PC-9 (cell line): Measurements from ENCODE around the gene PPIB. TPM values are rescaled to one million over a fixed set of nuclear protein-coding genes. Genes with fewer than 3 reads are reported as not detected.

Experiments used
- BruUV-seq: library from RNA; stranded (reverse); fragments of 400-500 nt; replicated peaks from 2 replicates; lab custom pipeline; 2021; lab: Mats Ljungman, UMichigan
- CTCF ChIA-PET: fragments of 300-600 bp; sonication (Branson Sonifier 250); formaldehyde crosslinking; loops from one replicate; lab custom pipeline; 2022; ENCODE audit warnings: antibody characterized with exemption; lab: Charles Lee
- POLR2A ChIA-PET: fragments of 300-600 bp; sonication (Branson Sonifier 250); formaldehyde crosslinking; loops from one replicate; lab custom pipeline; 2022; ENCODE audit warnings: antibody characterized with exemption; ENCODE audit not compliant: unreplicated experiment; lab: Charles Lee
- DNase-seq, 2 experiments: peaks; one replicate each; pipeline versions ENCODE4 v3.0.0 to v3.0.0-alpha.2; 2015 to 2022; ENCODE audit warnings: mixed read lengths in 1 of 2
- H2AFZ ChIP-seq: fragments of 200-600 bp; sonication (generic); 2 replicates; pipeline ENCODE4 v1.8.1; 2017; ENCODE audit warnings: antibody characterized with exemption
- H3F3A ChIP-seq: fragments of 200-600 bp; sonication (generic); 2 replicates; pipeline ENCODE4 v1.8.1; 2017; ENCODE audit warnings: antibody characterized with exemption, mild to moderate bottlenecking, low read depth; ENCODE audit not compliant: insufficient read depth
- H3K27ac ChIP-seq: fragments of 200-600 bp; sonication (generic); 2 replicates; pipeline ENCODE4 v1.6.1; 2016; ENCODE audit warnings: mixed run types
- H3K27me3 ChIP-seq: fragments of 200-600 bp; sonication (generic); 2 replicates; pipeline ENCODE4 v1.6.1; 2016; ENCODE audit warnings: low read depth, mixed run types; ENCODE audit not compliant: insufficient read depth
- H3K36me3 ChIP-seq: fragments of 200-600 bp; sonication (generic); 2 replicates; pipeline ENCODE4 v1.6.1; 2016; ENCODE audit warnings: low read depth, mixed run types
- H3K4me1 ChIP-seq: fragments of 200-600 bp; sonication (generic); replicated peaks from 2 replicates; pipeline ENCODE4 v1.6.1; 2016; ENCODE audit warnings: mixed run types; ENCODE audit not compliant: insufficient read depth
- H3K4me2 ChIP-seq: fragments of 200-600 bp; sonication (generic); 2 replicates; pipeline ENCODE4 v1.6.1; 2017; ENCODE audit warnings: mixed run types
- H3K4me3 ChIP-seq: fragments of 200-600 bp; sonication (generic); 2 replicates; pipeline ENCODE4 v1.6.1; 2016; ENCODE audit warnings: mixed run types
- H3K79me2 ChIP-seq: fragments of 200-600 bp; sonication (generic); 2 replicates; pipeline ENCODE4 v1.6.1; 2017; ENCODE audit warnings: low read depth, mixed run types
- H3K9me2 ChIP-seq: fragments of 200-600 bp; sonication (generic); 2 replicates; pipeline ENCODE4 v1.8.1; 2017; ENCODE audit warnings: mild to moderate bottlenecking; ENCODE audit not compliant: insufficient read depth
- H3K9me3 ChIP-seq: fragments of 200-600 bp; sonication (generic); 2 replicates; pipeline ENCODE4 v1.8.1; 2016; ENCODE audit warnings: low read depth; ENCODE audit not compliant: insufficient read depth
- H4K20me1 ChIP-seq: fragments of 200-600 bp; sonication (generic); 2 replicates; pipeline ENCODE4 v1.8.1; 2017; ENCODE audit not compliant: insufficient read depth
- CTCF ChIP-seq: fragments of 200-600 bp; sonication (generic); conservative IDR thresholded peaks from 2 replicates; pipeline ENCODE4 v1.6.1; 2017; ENCODE audit warnings: mixed run types, antibody characterized with exemption, mild to moderate bottlenecking, moderate library complexity
- EZH2 ChIP-seq: fragments of 200-600 bp; sonication (generic); IDR thresholded peaks from 2 replicates; pipeline ENCODE4 v1.8.0; 2017; ENCODE audit warnings: antibody characterized with exemption, low read depth
- intact Hi-C: fragments of 100-400 bp; cut with micrococcal nuclease; formaldehyde crosslinking; loops from one replicate; pipeline ENCODE4 v1.10.0; 2022; ENCODE audit not compliant: unreplicated experiment
- total RNA-seq: library from RNA; stranded (reverse); gene quantifications from 2 replicates; pipeline ENCODE4 v1.2.3, GENCODE V29; 2021

The PPIB gene
- total RNA-seq, 1 experiment from 2014 or later, result 345 TPM

DNA sequence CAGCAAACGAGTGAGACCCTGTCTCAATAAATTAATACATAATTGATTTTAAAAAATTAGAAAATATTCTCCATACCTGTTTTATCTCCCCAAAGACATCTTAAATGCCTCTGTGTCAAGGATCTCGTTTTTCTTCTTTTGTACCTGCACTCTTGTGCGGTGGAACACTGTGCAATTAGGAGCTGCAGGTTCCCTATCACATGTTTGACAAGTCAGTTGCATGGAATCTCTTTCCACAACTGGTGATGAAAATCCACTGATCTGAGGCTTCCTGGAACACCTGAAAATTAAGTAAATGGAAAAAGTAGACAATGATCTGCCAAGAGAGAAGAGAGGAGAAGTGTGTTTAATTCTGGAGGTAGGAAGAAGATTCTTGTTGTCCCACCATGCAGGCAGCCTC, 14.2 kb downstream of the PPIB start:
- Histone ChIP-seq H3K27ac (no peak overlapping the region), H3K9me3 (no peaks in the 10 kb centered on the region), H3K4me1 (no peaks in the 10 kb centered on the region), H3K4me2 (no peak overlapping the region), H3K36me3 (no peaks in the 10 kb centered on the region), H3K4me3 (no peak overlapping the region), H2AFZ (no peak overlapping the region), H3F3A (peaks cover 4% of the 10 kb centered on the region; the same call in 1 of the 2 replicates), H3K27me3 (no peaks in the 10 kb centered on the region), H3K9me2 (no peaks in the 10 kb centered on the region), H3K79me2 (no peaks in the 10 kb centered on the region), H4K20me1 (no peaks in the 10 kb centered on the region)
- ChIA-PET POLR2A (no interaction called here), CTCF (interaction anchor here (1.2 kb wide), 1 partner anchor 397 kb away, joined by 3 read pairs; no protein-coding TSS in a partner anchor)
- TF ChIP-seq CTCF (no peak), EZH2 (no peak)
- no peak for DNase-seq
- no TSS peak for BruUV-seq
- intact Hi-C loops, result no loop called here

DNA sequence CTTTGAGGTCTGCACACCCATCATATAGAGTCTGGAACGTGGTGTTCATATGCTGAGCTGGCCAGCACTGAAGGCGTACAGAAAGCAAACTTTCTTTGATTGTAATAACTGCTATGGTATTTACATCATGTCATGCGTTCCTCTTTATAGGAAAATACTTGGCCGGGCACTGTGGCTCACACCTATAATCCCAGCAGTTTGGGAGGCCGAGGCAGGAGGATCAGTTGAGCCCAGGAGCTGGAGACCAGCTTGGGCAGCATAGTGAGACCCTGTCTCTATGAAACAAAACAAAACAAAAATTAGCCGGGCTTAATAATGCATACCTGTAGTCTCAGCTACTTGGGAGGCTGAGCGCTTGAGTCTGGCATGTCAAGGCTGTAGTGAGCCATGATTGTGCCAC, 14.7 kb downstream of the PPIB start:
- ChIA-PET POLR2A (no interaction called here), CTCF (no interaction called here)
- no peak for DNase-seq
- Histone ChIP-seq H4K20me1 (no peaks in the 10 kb centered on the region), H3K9me2 (no peaks in the 10 kb centered on the region), H3K4me2 (no peak overlapping the region), H3K9me3 (no peaks in the 10 kb centered on the region), H3K27ac (no peak overlapping the region), H3K4me1 (no peaks in the 10 kb centered on the region), H3K79me2 (no peaks in the 10 kb centered on the region), H3F3A (peaks cover 4% of the 10 kb centered on the region; the same call in 1 of the 2 replicates), H3K4me3 (no peak overlapping the region), H3K36me3 (no peaks in the 10 kb centered on the region), H3K27me3 (no peaks in the 10 kb centered on the region), H2AFZ (no peak overlapping the region)
- BruUV-seq, result no TSS peak
- TF ChIP-seq EZH2 (no peak), CTCF (no peak)
- intact Hi-C loops, result no loop called here

DNA sequence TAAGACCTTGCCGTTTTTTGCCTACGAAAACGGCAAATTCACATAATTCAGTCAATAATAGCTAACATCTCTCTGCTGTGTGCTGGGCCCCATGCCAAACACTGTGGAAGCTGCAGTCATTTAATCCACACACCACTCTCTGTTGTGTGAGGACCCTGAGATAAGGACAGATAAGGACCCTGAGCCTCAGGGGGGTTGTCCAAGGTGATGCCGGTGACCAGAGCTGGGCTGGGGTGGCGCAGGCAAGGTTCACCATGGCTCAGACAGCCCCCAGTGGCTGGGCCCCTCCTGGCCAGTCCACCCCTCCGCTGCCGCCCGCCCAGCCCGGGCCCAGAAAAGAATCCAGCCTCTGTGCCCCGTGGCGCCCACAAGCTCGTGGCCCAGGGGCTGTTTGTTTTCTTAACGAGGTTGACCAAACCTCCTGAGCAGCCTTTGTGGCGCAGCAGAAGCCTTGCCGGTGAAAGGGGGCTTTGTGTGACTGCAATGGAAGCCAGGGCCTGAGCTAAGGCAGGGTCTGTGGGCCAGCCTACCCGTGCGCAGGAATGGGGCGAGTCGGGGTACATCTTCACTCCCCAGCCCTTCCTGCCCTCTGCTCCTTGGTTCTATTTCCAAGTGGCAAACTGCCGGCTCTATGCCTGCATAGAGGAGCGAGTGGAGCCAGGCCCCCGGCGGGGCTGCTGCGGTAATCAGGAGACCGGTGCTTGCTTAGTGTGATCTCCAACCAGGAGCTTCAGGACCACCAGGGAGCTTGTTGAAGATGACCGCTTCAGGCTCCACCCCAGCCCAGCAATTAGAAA, 15.7 kb downstream of the PPIB start:
- H4K20me1 ChIP-seq, result no peaks in the 10 kb centered on the region
- no peaks in the 10 kb centered on the region for H3K36me3 ChIP-seq
- H3K27ac ChIP-seq, result no peak overlapping the region
- TF ChIP-seq EZH2 (no peak), CTCF (no peak)
- no peaks in the 10 kb centered on the region for H3K9me2 ChIP-seq
- no peaks in the 10 kb centered on the region for H3K27me3 ChIP-seq
- CTCF ChIA-PET, result interaction anchor here (0.6 to 0.7 kb wide), 2 partner anchors 14 to 48 kb away, joined by 3 to 6 read pairs; no protein-coding TSS in a partner anchor
- H3F3A ChIP-seq, result no peaks in the 10 kb centered on the region
- POLR2A ChIA-PET, result interaction anchor here (0.6 kb wide), 1 partner anchor 339 kb away, joined by 7 read pairs; no protein-coding TSS in a partner anchor
- H3K9me3 ChIP-seq, result no peaks in the 10 kb centered on the region
- no TSS peak for BruUV-seq
- no peaks in the 10 kb centered on the region for H3K79me2 ChIP-seq
- no peak overlapping the region for H2AFZ ChIP-seq
- intact Hi-C loops, result no loop called here
- no peak overlapping the region for H3K4me2 ChIP-seq
- H3K4me1 ChIP-seq, result no peaks in the 10 kb centered on the region
- DNase-seq, result no peak
- H3K4me3 ChIP-seq, result no peak overlapping the region
